Measurements from ENCODE around the gene BAD.

GRCh38 chr11:64275841-64276240 is 8.6 kb downstream of the BAD start:
- TF ChIP-seq, protein P1, sequence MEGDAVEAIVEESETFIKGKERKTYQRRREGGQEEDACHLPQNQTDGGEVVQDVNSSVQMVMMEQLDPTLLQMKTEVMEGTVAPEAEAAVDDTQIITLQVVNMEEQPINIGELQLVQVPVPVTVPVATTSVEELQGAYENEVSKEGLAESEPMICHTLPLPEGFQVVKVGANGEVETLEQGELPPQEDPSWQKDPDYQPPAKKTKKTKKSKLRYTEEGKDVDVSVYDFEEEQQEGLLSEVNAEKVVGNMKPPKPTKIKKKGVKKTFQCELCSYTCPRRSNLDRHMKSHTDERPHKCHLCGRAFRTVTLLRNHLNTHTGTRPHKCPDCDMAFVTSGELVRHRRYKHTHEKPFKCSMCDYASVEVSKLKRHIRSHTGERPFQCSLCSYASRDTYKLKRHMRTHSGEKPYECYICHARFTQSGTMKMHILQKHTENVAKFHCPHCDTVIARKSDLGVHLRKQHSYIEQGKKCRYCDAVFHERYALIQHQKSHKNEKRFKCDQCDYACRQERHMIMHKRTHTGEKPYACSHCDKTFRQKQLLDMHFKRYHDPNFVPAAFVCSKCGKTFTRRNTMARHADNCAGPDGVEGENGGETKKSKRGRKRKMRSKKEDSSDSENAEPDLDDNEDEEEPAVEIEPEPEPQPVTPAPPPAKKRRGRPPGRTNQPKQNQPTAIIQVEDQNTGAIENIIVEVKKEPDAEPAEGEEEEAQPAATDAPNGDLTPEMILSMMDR (IDR thresholded peaks at IDR 0.05) = no peak
- TF ChIP-seq POLR2AphosphoS5 (IDR thresholded peaks at IDR 0.05) = no peak

Measured in suprapubic skin (tissue), 3 donors.